Endometrial microvascular endothelial cells (primary cell): Measurements from ENCODE around the gene FBXO11. TPM values are rescaled to one million over a fixed set of nuclear protein-coding genes. Genes with fewer than 3 reads are reported as not detected.

Experiments used
- in situ Hi-C: cut with HindIII; loops from 2 replicates; pipeline ENCODE4 v1.10.0; 2017; ENCODE audit warnings: low sequenced_read_pairs, low pct_unique_long_range_greater_than_20kb; ENCODE audit errors: inconsistent ontology term
- total RNA-seq: library from RNA; depleted of rRNA; stranded (reverse); fragments of >200 nt; gene quantifications from one replicate; pipeline ENCODE4 v1.2.3, GENCODE V29; 2015; ENCODE audit errors: inconsistent ontology term

Gene FBXO11
- total RNA-seq, 1 donor from 2014 or later = 45.9 TPM

DNA sequence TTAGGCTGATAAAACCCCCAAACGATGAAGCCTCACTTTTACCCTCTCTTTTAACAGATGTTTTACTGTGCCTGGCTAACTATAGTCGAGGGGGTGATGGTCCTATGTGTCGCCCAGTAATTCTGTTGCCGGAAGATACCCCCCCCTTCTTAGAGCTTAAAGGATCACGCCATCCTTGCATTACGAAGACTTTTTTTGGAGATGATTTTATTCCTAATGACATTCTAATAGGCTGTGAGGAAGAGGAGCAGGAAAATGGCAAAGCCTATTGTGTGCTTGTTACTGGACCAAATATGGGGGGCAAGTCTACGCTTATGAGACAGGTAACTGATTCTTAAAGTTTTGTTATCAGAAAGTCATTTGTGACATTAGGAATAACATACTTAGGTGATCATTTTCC lies 102.9 kb downstream of the FBXO11 start:
- in situ Hi-C loops = no loop called here

DNA sequence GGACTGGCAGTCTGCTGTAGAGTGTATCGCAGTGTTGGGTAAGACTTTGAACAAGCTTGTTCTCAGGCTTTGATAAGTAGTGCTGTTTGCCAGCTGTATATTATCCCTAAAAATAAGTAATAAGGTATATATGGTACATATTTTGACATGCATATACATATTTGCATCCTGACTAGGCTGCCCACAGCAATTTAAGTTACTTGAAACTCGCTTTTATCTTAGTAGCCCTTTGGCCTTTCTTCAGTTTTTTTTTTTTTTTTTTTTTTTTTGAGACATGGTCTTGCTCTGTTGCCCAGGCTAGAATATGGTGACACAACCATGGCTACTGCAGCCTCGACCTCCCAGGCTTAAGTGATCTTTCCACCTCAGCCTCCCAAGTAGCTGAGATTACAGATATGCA lies 105.2 kb downstream of the FBXO11 start:
- in situ Hi-C loops = no loop called here

DNA sequence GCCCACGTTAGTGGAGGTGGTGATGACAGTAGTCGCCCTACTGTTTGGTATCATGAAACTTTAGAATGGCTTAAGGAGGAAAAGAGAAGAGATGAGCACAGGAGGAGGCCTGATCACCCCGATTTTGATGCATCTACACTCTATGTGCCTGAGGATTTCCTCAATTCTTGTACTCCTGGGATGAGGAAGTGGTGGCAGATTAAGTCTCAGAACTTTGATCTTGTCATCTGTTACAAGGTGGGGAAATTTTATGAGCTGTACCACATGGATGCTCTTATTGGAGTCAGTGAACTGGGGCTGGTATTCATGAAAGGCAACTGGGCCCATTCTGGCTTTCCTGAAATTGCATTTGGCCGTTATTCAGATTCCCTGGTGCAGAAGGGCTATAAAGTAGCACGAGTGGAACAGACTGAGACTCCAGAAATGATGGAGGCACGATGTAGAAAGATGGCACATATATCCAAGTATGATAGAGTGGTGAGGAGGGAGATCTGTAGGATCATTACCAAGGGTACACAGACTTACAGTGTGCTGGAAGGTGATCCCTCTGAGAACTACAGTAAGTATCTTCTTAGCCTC lies 107.2 kb downstream of the FBXO11 start:
- in situ Hi-C loops = no loop called here

DNA sequence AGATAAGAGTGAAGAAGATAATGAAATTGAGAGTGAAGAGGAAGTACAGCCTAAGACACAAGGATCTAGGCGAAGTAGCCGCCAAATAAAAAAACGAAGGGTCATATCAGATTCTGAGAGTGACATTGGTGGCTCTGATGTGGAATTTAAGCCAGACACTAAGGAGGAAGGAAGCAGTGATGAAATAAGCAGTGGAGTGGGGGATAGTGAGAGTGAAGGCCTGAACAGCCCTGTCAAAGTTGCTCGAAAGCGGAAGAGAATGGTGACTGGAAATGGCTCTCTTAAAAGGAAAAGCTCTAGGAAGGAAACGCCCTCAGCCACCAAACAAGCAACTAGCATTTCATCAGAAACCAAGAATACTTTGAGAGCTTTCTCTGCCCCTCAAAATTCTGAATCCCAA lies 107.7 kb downstream of the FBXO11 start:
- in situ Hi-C loops = no loop called here

DNA sequence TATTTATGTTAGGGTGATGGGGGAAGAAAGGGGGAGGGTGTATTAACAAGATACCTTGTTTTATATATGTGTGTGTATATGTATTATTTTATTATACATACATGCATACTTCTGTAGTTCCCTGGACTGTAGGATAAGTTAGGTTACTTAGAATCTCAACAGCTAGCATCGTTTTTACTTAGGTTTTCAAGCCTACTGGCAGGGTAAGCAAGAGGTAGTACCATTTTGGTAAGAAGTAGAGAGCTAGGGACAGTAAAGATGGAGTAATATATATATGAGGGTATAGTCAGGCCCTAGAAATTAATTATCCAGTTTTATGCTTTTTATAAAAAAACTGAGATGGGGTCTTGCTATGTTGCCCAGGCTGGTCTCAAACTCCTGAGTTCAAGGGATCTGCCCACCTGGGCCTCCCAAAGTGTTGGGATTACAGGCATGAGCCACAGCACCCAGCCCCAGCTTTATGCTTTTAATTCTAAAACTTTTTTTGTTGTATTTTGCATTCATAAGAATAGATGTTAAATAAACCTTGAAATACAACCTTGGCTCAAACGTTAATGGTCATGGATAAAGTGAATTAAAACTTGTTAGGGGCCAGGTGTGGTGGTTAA lies 110.1 kb downstream of the FBXO11 start:
- in situ Hi-C loops = no loop called here

DNA sequence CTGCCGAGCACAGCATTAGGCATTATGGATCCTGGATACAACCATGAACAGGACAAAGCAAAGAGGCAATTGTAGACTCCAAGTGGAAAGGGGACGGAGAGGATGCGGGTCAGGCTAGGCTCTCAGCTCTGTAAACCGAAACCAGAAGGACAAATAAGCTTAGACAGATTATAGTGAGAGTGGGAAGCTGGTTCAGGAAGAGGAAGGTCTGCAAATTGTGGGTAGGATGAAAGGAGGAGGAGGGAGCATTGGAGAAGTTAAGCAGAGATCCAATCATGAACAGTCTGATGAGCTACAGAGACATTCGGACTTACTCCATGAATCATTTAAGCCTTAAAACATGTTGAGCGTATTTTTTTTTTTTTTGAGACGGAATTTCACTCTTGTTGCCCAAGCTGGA lies 120.3 kb downstream of the FBXO11 start:
- in situ Hi-C loops = no loop called here

DNA sequence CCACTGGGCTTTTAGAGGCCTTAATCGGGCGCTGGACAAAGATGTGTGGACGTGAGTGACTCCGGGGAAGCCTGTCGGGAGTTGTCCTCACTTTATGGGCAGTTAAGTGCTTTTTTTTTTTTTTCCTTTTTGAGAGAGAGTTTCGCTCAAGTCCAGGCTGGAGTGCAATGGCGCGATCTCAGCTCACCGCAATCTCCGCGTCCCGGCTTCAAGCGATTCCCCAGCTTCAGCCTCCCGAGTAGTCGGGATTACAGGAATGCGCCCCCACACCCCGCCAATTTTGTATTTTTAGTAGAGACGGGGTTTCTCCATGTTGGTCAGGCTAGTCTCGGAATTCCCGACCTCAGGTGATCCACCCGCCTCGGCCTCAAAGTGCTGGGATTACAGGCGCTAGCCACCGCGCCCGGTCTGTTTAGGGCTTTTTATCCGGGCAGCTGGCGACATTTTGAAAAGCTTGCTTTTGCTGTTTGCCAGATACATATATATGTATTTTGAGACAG lies 121.9 kb downstream of the FBXO11 start:
- in situ Hi-C loops = no loop called here

DNA sequence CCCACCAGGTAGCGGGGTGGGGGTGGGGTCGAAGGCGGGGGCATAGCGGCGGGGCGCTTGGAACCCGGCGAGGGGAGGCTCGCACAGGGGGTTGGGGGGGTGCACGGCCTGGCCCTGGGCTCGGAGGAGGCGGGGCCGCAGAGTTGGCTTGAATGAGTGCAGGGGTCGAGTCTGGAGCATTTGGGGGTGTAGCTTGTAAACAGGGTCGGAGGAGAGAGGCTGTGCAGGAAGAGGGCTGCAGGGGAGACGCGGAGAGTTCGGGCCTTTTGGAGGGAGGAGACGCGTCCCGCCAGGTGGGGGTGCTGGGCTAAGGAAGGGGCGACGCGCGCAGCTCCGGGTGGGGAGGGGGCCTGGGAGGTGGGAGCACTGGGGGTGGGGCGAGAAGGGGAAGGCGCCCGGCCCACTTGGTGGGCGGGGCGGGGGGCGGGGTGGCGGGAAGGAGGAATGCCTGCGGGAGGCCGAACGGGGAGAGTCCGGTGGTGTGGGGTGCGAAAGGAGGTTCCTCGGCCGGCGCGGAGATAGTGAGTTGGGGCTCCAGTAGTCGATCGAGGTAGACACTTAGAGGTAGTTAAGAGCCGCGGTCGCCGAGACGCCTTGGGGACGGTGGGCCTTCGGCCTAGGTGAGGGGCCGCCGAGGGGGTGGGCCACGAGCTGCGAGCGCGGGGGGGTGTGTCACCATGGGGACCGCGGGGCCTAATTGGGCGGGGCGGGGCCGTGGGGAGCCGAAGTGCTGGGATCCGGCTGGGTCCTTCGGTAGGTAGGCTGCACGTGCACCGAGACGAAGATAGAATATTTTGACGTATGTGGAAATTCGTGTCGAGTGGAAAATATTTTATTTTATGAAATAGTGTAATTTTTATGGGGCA lies 122.6 kb downstream of the FBXO11 start:
- in situ Hi-C loops = no loop called here

DNA sequence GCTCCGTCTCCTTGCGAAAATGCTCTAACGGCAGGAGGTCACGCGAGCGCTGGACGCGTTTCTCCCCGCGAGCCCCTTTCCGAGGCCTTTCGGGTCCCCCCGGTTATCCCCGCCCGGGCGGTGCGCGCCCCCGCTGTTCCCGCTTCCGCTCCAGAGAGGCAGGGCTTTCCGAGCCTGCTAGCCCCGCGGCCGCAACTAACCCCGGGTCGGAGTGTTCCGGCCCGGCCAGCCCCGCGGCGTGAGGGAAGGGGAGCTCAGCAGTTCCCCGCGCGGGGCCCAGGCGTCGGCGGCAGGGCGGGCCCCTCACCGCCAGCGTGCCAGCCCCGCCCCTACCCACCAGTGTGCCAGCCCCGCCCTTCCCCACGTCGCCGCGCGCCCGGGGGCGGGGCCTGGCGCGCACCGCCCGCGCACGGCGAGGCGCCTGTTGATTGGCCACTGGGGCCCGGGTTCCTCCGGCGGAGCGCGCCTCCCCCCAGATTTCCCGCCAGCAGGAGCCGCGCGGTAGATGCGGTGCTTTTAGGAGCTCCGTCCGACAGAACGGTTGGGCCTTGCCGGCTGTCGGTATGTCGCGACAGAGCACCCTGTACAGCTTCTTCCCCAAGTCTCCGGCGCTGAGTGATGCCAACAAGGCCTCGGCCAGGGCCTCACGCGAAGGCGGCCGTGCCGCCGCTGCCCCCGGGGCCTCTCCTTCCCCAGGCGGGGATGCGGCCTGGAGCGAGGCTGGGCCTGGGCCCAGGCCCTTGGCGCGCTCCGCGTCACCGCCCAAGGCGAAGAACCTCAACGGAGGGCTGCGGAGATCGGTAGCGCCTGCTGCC lies 123.4 kb downstream of the FBXO11 start, which contains the start of gene MSH6:
TSS of gene MSH6 (plus strand) at position 475 of the 815 bp plus-strand sequence. CDS start at position 564, 89 bp downstream.
- in situ Hi-C loops = no loop called here

DNA sequence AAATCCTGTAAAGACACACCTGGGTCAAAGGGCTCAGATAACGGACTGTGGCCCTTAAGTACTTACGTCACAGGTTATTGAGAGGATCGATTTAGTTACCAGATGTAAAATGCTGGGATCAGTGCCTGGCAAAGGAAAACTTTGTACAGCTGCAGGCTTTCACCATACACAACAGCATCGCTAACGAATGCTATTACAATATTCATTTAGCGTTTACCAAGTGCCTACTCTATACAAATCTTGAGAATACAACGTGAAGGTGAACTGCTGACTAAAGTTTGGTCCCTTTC lies 124.0 kb downstream of the FBXO11 start:
- in situ Hi-C loops = no loop called here

DNA sequence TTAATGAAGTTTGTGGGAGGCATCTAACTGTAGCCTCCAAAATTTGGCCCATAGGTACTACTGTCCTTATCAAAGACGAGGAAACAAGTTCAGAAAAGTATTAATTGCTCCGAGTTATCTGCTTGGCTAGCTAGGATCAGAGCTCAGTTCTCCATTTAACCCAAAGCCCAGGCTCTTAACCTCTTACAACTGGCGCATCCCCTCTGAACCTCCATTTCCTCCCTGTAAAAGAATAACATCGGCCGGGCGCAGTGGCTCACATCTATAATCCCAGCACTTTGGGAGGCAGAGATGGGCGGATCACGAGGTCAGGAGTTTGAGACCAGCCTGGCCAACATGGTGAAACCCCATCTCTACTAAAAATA lies 126.9 kb downstream of the FBXO11 start:
- in situ Hi-C loops = no loop called here

DNA sequence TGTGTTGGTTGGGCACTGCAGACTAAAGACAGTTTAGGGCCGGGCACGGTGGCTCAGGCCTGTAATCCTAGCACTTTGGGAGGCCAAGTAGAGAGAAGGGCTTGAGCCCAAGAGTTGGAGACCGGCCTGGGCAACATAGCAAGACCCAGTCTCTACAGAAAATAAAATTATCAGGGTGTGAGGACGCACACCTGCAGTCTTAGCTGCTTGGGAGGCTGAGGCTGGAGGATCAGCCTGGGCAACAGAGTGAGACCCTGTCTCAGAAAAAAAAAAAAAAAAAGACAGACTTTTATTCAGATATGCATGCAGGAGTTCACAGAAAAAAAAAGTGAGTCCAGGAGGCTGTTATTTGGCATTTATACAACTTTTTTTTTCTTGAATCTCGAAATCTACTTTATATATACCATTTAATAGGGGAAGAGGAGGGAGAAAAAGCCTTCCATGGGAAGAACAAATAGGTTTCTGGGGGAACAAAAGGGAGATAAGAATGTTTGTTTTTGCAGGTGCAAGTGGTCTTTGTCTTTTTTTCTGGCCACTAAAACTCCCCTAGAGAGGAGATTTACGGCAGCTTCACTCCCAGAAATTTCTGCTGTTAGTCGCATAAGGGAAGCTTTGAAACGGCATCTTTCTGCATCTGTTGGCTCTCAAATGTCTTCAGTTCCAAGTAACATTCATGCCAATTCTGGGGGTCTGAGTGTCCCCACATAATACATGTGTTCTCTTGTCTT lies 127.4 kb downstream of the FBXO11 start:
- in situ Hi-C loops = no loop called here

DNA sequence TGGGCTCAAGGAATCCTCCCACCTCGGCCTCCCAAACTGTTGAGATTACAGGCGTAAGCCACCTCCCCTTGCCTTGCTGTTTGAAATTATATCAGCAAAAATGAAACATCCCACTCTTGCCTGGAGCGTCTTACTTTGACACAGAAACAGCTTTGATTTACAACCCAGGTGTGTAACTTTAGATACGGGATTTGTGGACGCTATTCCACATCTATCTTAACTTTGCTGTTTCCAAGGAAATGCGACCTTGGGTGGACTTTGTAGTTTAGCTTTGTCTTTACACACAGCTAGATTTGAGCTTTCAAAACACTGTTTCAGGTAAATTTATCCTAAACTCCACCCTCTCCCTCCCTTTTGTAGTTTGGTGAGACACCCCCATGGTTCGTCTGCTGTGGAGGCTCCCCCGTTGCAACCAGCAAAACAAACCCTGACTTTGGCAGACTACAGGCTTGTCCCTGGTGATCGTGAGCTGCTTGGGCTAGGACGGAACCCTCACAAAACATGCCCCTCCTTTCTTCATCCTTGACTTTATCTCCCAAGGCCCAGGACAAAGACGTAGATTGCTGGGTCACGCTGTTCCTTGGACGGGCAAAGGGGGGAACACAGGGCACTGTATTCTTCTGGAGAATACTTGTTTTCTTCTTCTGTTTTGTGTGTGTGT lies 128.9 kb downstream of the FBXO11 start:
- in situ Hi-C loops = no loop called here

DNA sequence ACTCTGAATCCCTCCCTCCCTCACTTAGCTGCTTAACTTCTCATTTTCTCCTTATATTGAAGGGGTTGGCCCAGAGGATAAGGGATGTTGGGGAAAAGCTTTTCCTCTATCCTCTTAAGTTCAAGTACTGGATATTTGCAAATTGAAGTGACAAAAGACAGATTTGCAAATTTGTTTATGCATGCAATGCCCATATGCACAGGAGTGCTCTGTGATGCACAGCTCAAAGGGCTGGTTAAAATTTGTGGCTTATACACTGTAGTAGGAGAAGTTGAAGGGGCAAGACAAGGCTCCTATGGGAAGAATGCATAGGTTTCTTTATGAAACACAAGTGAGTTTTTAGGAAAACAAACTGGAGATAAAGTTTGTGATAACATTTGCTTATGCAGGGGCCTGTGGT lies 131.7 kb downstream of the FBXO11 start:
- in situ Hi-C loops = no loop called here

DNA sequence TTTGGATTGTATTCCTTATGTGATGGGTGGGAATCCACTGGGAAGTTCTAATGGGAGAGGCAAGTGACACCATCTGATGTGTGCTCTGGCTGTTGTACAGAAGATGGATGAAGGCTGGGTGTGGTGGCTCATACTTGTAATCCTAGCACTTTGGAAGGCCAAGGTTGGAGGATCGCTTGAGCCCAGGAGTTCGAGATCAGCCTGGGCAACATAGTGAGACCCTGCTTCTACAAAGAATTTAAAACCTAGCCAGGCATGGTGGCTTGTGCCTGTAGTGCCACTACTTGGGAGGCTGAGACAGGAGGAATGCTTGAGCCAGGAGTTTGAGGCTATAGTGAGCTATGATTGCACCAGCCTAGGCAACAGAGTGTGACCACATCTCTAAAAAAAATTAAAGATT lies 134.0 kb downstream of the FBXO11 start:
- in situ Hi-C loops = no loop called here

DNA sequence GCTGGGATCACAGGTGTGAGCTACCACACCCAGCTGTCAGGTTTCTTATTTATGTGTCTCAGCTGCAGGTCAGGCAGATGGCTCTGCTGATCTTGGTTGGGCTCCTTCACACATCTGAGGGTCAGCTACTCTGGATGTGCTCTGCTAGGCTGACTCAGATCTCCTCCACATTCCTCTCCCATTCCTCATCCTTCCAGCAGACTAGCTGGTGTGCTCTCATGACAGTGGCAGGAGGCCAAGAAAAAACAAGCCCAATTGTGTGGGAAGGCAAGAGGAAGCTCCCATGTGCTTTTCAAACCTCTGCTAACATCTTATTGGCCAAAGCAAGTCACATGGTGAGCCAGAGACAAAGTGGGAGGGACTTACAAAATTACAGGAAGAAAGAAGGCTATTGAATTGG lies 135.1 kb downstream of the FBXO11 start:
- in situ Hi-C loops = no loop called here

DNA sequence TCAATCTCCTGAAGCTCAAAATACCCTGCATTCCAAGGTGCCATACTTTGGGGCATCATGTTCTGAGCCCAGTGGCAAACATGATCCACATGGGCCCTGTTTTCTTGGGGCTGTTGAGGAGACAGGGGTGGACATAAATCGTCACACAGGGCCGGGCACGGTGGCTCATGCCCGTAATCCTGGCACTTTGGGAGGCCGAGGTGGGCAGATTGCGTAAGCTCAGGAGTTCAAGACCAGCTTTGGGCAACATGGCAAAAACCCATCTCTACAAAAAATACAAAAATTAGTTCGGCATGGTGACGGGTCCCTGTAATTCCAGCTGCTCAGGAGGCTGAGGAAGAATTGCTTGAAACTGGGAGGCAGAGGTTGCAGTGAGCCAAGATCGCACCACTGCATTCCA lies 137.0 kb downstream of the FBXO11 start:
- in situ Hi-C loops = no loop called here

DNA sequence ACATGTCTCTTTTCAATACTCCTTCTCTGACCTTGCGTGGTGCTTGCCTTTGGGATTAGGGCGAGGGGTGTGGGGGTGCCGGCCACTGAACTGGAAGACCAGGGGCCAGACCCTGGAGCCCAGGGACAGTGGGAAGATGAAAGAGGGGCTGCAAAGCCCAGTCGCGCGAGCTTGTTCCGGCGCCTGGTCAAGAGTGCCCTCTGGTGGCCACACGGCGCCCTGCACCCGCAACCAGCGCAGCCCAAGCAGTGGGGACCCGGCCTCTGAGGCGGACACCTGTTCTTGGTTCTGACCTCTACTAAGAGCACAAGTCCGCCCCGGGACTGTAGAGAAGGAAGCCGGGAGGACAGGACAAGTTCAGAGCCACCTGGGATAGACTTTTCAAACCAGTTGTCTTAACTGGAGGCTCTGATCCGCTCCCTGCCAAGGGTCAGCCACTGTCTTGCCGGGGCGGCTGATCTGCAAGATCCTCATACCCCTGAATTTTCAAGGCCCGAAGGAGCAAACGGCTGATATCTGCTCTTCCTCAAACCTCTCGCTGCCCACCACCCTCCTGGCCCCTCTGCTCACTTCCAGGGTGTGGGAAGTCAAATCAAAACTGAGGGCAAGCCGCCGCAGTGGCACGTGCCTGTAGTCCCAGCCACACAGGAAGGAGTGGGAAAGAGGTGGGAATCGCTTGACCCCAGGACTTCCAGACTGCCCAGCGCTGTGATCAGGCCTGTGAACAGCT lies 138.3 kb downstream of the FBXO11 start:
- in situ Hi-C loops = no loop called here
